NCI-H82 treated with DMSO at 0.1 percent for 48 hours (cell line): ENCODE measurements around the gene COX4I1.

Experiments
- DNase-seq: peaks from one replicate; lab custom pipeline; 2025; ENCODE audit not compliant: unreplicated experiment; lab: John Stamatoyannopoulos, UW

COX4I1 gene

DNA sequence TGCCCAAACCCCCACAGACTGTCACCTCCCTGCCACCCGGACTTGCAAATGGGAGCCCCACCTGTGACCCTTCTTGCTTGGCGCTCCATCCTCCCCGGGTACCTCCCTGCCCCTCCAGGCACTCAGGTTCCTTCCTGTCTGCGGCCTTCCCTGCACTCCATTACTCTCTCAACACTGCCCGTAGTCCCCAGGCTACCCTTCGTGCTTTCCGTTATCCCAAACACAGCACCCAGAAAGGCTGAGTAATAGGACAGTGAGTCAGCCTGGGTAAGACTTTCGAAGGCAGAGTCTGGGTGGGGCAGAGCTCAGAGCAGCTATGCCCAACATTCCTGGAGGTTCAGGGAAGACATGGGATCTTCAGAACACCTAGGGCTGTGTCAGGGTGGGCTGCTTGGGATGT is 32.0 kb upstream of the COX4I1 start:
- DNase-seq: no peak

GRCh38 chr16:85768199-85768598 is 31.3 kb upstream of the COX4I1 start:
- no peak for DNase-seq

GRCh38 chr16:85770741-85771140 is 28.8 kb upstream of the COX4I1 start:
- DNase-seq: no peak

- no peak for DNase-seq
Measured at GRCh38 chr16:85773044-85773443, 26.5 kb upstream of the COX4I1 start.

GRCh38 chr16:85774136-85774535 is 25.4 kb upstream of the COX4I1 start:
- no peak for DNase-seq

GRCh38 chr16:85774811-85775210 is 24.7 kb upstream of the COX4I1 start:
- DNase-seq: no peak

DNA sequence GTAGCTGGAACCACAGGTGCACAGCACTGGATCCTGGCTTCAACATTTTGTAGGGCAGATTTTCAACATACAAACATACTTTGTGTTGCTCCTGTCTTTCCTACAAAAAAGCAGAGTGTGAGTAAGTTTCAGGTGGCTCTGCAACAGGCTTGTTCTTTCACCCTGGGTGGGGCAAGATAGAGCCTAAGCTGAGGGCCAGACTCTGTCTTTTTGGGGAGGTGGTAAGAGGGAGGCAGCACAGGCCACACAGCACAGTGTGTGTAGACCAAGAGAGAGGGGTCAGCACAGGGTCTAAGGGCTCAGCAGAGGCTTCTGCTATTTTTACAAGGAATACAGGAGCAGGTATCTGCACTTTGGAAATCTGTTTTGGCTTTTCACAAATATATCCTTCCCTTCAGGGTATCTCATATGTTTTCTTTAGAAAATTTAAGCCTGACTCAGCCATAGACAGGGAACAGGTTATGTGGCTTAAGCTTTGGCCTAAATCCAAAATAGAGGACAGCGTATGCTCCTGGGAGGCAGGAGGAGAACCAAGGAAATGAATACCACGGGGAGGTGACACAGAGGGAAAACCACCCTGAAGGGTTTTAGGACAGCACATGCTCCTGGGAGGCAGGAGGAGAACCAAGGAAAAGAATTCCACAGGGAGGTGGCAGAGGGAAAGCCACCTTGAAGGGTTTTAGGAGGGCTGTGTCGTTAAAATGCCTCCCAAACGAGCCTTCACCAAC is 21.7 kb upstream of the COX4I1 start:
- DNase-seq: no peak

- DNase-seq: no peak
Measured at GRCh38 chr16:85778873-85779272, 20.6 kb upstream of the COX4I1 start.

DNA sequence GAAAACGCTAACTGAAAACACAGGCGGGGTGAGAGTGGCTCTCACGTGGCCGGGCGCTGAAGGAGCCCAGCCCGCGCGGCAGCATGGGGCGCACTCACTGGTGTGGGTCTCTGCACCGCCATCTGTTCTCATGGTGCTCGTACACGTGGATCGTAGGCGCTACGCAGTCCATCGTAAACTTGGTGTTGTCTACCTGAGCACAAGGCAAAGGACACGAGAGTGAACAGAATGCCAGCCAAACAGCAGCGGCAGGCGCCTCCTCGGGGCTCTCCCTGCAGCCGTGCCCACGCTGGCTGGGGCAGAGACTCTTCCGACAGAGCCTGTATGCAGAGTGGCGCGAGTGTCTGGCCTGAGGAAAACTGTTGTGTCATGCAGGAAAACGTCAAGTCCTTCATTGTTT is 19.2 kb upstream of the COX4I1 start:
- no peak for DNase-seq

- no peak for DNase-seq
Measured at GRCh38 chr16:85781156-85781555, 18.3 kb upstream of the COX4I1 start.

GRCh38 chr16:85781695-85782370 is 17.7 kb upstream of the COX4I1 start:
- no peak for DNase-seq

DNA sequence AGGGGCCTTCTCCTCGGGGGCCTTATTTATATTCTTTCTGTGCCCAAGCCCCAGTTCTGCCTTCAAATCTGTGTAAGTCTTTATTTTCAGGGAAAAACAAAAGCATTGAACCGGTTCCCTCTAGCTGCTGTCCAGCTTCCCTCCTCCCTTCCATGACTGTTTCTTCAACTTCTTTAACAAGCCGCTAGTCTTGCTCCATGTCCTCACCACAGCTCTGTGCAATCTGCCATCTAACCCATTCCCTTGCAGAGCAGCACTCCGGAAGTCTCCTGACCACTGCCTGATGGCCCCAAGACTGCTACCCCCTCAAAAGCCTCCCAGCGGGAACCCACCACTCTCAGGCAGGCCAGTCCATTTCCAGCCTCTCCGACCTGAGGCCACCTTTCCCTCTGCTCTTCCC is 17.0 kb upstream of the COX4I1 start:
- DNase-seq: no peak

GRCh38 chr16:85783441-85783840 is 16.1 kb upstream of the COX4I1 start:
- no peak for DNase-seq

DNA sequence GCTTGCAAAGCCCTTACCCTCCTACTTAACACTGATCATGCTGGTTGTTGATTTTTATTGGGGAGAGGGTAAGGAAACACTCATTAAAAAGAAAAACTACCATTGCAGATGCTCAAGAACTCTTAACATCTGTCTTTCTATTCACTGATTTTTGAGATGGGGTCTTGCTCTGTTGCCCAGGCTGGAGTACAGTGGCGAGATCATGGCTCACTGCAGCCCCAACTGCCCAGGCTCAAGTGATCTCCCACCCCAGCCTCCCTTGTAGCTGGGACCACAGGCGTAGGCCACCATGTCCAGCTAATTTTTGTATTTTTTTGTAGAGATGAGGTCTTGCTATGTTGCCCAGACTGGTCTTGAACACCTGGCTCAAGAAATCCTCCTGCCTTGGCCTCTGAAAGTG is 14.7 kb upstream of the COX4I1 start:
- DNase-seq: no peak

DNA sequence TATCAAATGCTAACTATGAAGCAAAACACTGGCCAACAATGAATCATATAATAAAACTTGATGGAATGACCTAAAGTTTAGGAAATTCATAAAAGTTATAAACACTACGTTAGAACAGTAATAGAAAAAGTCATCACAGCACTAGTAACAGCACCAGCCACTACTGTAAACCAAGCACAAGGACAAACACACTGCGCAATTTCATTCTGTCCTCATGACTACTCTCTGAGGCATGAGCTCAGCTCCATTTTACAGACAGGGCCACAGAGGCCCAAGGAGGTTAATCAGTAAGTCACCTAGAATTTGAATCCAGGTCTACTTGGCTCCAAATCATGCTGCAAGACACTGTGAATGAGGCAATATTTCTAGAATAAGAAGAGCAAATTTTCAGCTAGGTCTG is 13.6 kb upstream of the COX4I1 start:
- DNase-seq: no peak

- DNase-seq: no peak
Measured at GRCh38 chr16:85788819-85789218, 10.7 kb upstream of the COX4I1 start.

DNA sequence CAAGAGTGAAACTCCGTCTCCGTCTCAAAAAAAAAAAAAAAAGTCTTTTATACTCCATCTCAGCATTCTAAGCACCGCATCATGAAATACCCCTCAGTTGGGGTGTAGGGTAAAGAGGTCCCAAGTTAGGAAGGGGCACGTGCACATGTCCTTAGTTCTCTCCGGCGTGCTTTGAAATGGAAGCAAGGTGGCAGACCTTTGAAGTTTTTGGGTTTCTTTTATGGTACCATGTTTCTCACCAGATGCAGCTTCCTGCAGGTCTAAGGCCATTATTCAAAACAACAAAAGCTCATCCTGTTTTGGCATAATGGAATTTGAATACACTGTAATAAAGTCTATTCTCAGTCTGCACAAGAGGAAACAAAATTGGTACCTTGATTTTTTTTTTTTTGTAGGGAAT is 9.7 kb upstream of the COX4I1 start:
- DNase-seq: no peak

DNA sequence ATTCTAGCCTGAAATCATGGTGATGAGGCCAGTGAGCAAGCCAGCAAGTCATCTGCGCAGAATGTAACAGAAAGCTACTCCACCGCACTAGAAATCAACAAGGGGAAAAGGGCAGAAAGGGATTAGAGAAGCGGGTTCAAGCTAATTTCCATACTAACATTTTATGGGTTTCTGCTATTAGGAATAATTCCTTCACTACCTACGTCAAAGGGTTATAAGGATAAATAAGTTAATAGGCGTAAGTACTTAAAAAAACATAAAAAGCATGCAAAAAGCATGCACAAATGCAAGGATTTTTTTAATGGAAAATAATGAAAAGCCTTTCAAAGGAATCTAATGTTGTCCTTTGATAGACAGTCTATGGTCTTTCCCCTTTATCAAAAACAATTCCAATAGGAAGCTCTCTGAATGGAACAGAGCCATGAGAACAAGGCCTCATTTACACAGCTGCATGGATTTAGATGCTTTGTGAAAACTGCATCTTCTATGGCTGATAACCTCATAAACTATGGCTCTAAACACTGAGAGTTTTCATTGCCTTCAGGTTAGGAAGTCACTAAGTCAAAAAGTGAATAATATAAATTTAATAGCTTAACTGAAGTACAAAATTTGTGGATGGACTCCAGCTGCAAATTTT is 5.7 kb upstream of the COX4I1 start:
- DNase-seq: no peak

GRCh38 chr16:85794696-85795095 is 4.8 kb upstream of the COX4I1 start:
- DNase-seq: no peak

- no peak for DNase-seq
Measured at GRCh38 chr16:85796152-85796551, 3.3 kb upstream of the COX4I1 start.

DNA sequence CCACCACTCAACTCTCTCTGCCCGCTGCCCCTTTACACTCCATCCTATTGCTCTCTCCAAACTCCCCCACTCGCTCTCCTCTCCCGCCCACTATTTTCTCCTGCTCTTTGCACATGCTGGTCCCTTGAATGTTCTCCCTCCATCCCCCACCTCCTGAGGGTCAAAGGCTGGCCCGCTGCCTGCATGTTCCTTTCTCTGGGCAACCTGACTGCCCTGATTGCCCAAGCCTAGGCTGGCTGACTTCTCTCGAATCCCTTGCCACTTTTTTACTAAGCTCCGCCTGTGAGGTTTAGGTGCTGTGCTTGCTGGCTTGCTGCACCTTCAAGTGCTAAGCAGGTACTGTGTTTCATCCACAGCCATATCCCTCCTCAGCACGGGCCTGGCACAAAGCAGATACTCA is 2.9 kb upstream of the COX4I1 start:
- DNase-seq: no peak

- no peak for DNase-seq
Measured at GRCh38 chr16:85798283-85798776, 1.2 kb upstream of the COX4I1 start.
